Kasumi-1 (cell line): Measurements from ENCODE around the gene EXOSC5.
"Not testable (repeated sequence)": the region's sequence is repeated elsewhere in the genome, so short reads cannot be mapped to it uniquely, and the experiment has no call there.

ENCODE experiments used
- DNase-seq, 2 experiments: peaks; one replicate each; lab custom pipeline; 2025; lab: John Stamatoyannopoulos, UW

EXOSC5 gene

GRCh38 chr19:41366089-41366488 is 31.1 kb downstream of the EXOSC5 start:
- peak in 1 of 2 experiments; percentile 10 for DNase-seq

GRCh38 chr19:41364524-41365391 is 32.4 kb downstream of the EXOSC5 start:
- peak; percentile 68 to 75 for DNase-seq

- peak; percentile 97 to 98 for DNase-seq
These were observed 33.2 kb downstream of the EXOSC5 start, which contains the start of gene B9D2 for GRCh38 chr19:41363753-41364523. B9D2 (minus strand) TSS chr19:41364149; CDS start chr19:41363519, 630 bp downstream.

GRCh38 chr19:41363371-41363752 is 33.8 kb downstream of the EXOSC5 start:
- no peak for DNase-seq

GRCh38 chr19:41362143-41362847 is 34.9 kb downstream of the EXOSC5 start:
- no peak for DNase-seq

GRCh38 chr19:41359741-41360140 is 37.4 kb downstream of the EXOSC5 start:
- DNase-seq = no peak

- no peak for DNase-seq
These were observed 39.4 kb downstream of the EXOSC5 start for GRCh38 chr19:41357746-41358145.

- DNase-seq = peak; percentile 83 to 87
These were observed 40.0 kb downstream of the EXOSC5 start for GRCh38 chr19:41356984-41357739.

- peak; percentile 5 to 24 for DNase-seq
These were observed 41.4 kb downstream of the EXOSC5 start for GRCh38 chr19:41355802-41356201.

- no peak for DNase-seq
These were observed 42.1 kb downstream of the EXOSC5 start for GRCh38 chr19:41355035-41355434.

- DNase-seq = no peak
These were observed 42.7 kb downstream of the EXOSC5 start for GRCh38 chr19:41354343-41354953.

GRCh38 chr19:41353466-41354342 is 43.5 kb downstream of the EXOSC5 start, which contains the start of gene TGFB1:
TGFB1 (minus strand) TSS chr19:41353922; CDS start chr19:41353044, 878 bp downstream.
- DNase-seq = peak; percentile 72 to 86

GRCh38 chr19:41352609-41353465 is 44.3 kb downstream of the EXOSC5 start:
- no peak for DNase-seq

GRCh38 chr19:41352279-41352608 is 44.9 kb downstream of the EXOSC5 start:
- DNase-seq = peak; percentile 56 to 60

GRCh38 chr19:41351339-41352245 is 45.6 kb downstream of the EXOSC5 start:
- peak; percentile 71 to 78 for DNase-seq

- peak; percentile 64 to 72 for DNase-seq
These were observed 46.3 kb downstream of the EXOSC5 start for GRCh38 chr19:41350735-41351338.

- not testable (repeated sequence) for DNase-seq
These were observed 50.2 kb downstream of the EXOSC5 start for GRCh38 chr19:41346916-41347315.

- no peak for DNase-seq
These were observed 53.0 kb downstream of the EXOSC5 start for GRCh38 chr19:41344162-41344561.
